ENCODE measurements around the gene SLC7A1. TPM values are rescaled to one million over a fixed set of nuclear protein-coding genes. Genes with fewer than 3 reads are reported as not detected.
A peak's percentile ranks its signal among the peaks of the same experiment; 100 is the strongest.

Gene SLC7A1
- total RNA-seq, 2 donors from 2014 or later = 15.5 to 28.3 TPM

- Mint-ChIP-seq H3K4me1 (peaks cover 34% of the 10 kb centered on the region), H3K36me3 (ENCODE audit: low read depth) (peaks cover 2% of the 10 kb centered on the region), H3K27ac (peak overlapping the region; percentile 34), H3K27me3 (no peaks in the 10 kb centered on the region), H3K4me3 (no peak overlapping the region)
- H3K9me3 ChIP-seq (ENCODE audit: control insufficient read depth, low read length, poor library complexity, severe bottlenecking) = no peaks in the 10 kb centered on the region
- ATAC-seq (no peak), DNase-seq (no peak)
These were observed 54.7 kb downstream of the SLC7A1 start for GRCh38 chr13:29540799-29541198.

- peak overlapping the region; percentile 34 for H3K27ac Mint-ChIP-seq
- no peak for ATAC-seq
- no peak for DNase-seq
- H3K9me3 ChIP-seq (ENCODE audit: control insufficient read depth, low read length, poor library complexity, severe bottlenecking) = no peaks in the 10 kb centered on the region
- H3K4me1 Mint-ChIP-seq = peaks cover 33% of the 10 kb centered on the region
- peaks cover 2% of the 10 kb centered on the region for H3K36me3 Mint-ChIP-seq (ENCODE audit: low read depth)
- no peak overlapping the region for H3K4me3 Mint-ChIP-seq
- no peaks in the 10 kb centered on the region for H3K27me3 Mint-ChIP-seq
These were observed 55.2 kb downstream of the SLC7A1 start for GRCh38 chr13:29540334-29540733.

GRCh38 chr13:29539856-29540255, 55.6 kb downstream of the SLC7A1 start:
- H3K27me3 Mint-ChIP-seq = no peaks in the 10 kb centered on the region
- H3K4me1 Mint-ChIP-seq = peaks cover 30% of the 10 kb centered on the region

GRCh38 chr13:29538652-29539040, 56.8 kb downstream of the SLC7A1 start:
- no peaks in the 10 kb centered on the region for H3K9me3 ChIP-seq (ENCODE audit: control insufficient read depth, low read length, poor library complexity, severe bottlenecking)
- peaks cover 3% of the 10 kb centered on the region for H3K36me3 Mint-ChIP-seq (ENCODE audit: low read depth)
- H3K27me3 Mint-ChIP-seq = no peaks in the 10 kb centered on the region
- H3K4me3 Mint-ChIP-seq = no peak overlapping the region
- no peak for ATAC-seq
- peaks cover 28% of the 10 kb centered on the region for H3K4me1 Mint-ChIP-seq
- DNase-seq = no peak
- H3K27ac Mint-ChIP-seq = peak overlapping the region; percentile 90

More at GRCh38 chr13:29539856-29540255, 55.6 kb downstream of the SLC7A1 start:
- Mint-ChIP-seq H3K36me3 (ENCODE audit: low read depth) (peaks cover 2% of the 10 kb centered on the region), H3K27ac (no peak overlapping the region), H3K4me3 (no peak overlapping the region)
- ATAC-seq (no peak), DNase-seq (no peak)
- H3K9me3 ChIP-seq (ENCODE audit: control insufficient read depth, low read length, poor library complexity, severe bottlenecking) = no peaks in the 10 kb centered on the region

GRCh38 chr13:29537736-29538651, 57.5 kb downstream of the SLC7A1 start:
- H3K36me3 Mint-ChIP-seq (ENCODE audit: low read depth) = peaks cover 5% of the 10 kb centered on the region
- DNase-seq (no peak), ATAC-seq (no peak)
- no peaks in the 10 kb centered on the region for H3K27me3 Mint-ChIP-seq
- H3K9me3 ChIP-seq (ENCODE audit: control insufficient read depth, low read length, poor library complexity, severe bottlenecking) = no peaks in the 10 kb centered on the region
- peak overlapping the region; percentile 90 for H3K27ac Mint-ChIP-seq
- H3K4me3 Mint-ChIP-seq = peak overlapping the region; percentile 25
- H3K4me1 Mint-ChIP-seq = peaks cover 28% of the 10 kb centered on the region

GRCh38 chr13:29536853-29537252, 58.6 kb downstream of the SLC7A1 start:
- Mint-ChIP-seq H3K27me3 (no peaks in the 10 kb centered on the region), H3K36me3 (ENCODE audit: low read depth) (peaks cover 5% of the 10 kb centered on the region), H3K4me3 (no peak overlapping the region), H3K4me1 (peaks cover 25% of the 10 kb centered on the region), H3K27ac (no peak overlapping the region)
- DNase-seq (no peak), ATAC-seq (no peak)
- no peaks in the 10 kb centered on the region for H3K9me3 ChIP-seq (ENCODE audit: control insufficient read depth, low read length, poor library complexity, severe bottlenecking)

GRCh38 chr13:29535663-29536655, 59.5 kb downstream of the SLC7A1 start:
- Mint-ChIP-seq H3K27ac (peak overlapping the region; percentile 21), H3K36me3 (ENCODE audit: low read depth) (peaks cover 3% of the 10 kb centered on the region), H3K4me3 (no peak overlapping the region), H3K4me1 (peaks cover 18% of the 10 kb centered on the region), H3K27me3 (no peaks in the 10 kb centered on the region)
- no peaks in the 10 kb centered on the region for H3K9me3 ChIP-seq (ENCODE audit: control insufficient read depth, low read length, poor library complexity, severe bottlenecking)
- DNase-seq (no peak), ATAC-seq (no peak)

- ATAC-seq = no peak
- H3K9me3 ChIP-seq (ENCODE audit: control insufficient read depth, low read length, poor library complexity, severe bottlenecking) = no peaks in the 10 kb centered on the region
- Mint-ChIP-seq H3K4me1 (peaks cover 16% of the 10 kb centered on the region), H3K4me3 (no peak overlapping the region), H3K36me3 (ENCODE audit: low read depth) (peaks cover 3% of the 10 kb centered on the region), H3K27me3 (no peaks in the 10 kb centered on the region), H3K27ac (peak overlapping the region; percentile 37)
- no peak for DNase-seq
These were observed 61.4 kb downstream of the SLC7A1 start for GRCh38 chr13:29534083-29534482.

GRCh38 chr13:29532821-29533220, 62.7 kb downstream of the SLC7A1 start:
- H3K36me3 Mint-ChIP-seq (ENCODE audit: low read depth) = peaks cover 3% of the 10 kb centered on the region
- no peak overlapping the region for H3K27ac Mint-ChIP-seq

GRCh38 chr13:29532116-29532515, 63.4 kb downstream of the SLC7A1 start:
- Mint-ChIP-seq H3K27ac (no peak overlapping the region), H3K4me1 (peaks cover 3% of the 10 kb centered on the region), H3K4me3 (no peak overlapping the region), H3K36me3 (ENCODE audit: low read depth) (peaks cover 3% of the 10 kb centered on the region), H3K27me3 (no peaks in the 10 kb centered on the region)
- DNase-seq (no peak), ATAC-seq (no peak)
- H3K9me3 ChIP-seq (ENCODE audit: control insufficient read depth, low read length, poor library complexity, severe bottlenecking) = no peaks in the 10 kb centered on the region

More at GRCh38 chr13:29532821-29533220, 62.7 kb downstream of the SLC7A1 start:
- H3K4me1 Mint-ChIP-seq = peaks cover 6% of the 10 kb centered on the region
- H3K4me3 Mint-ChIP-seq = no peak overlapping the region
- DNase-seq = no peak
- H3K9me3 ChIP-seq (ENCODE audit: control insufficient read depth, low read length, poor library complexity, severe bottlenecking) = no peaks in the 10 kb centered on the region
- no peaks in the 10 kb centered on the region for H3K27me3 Mint-ChIP-seq
- no peak for ATAC-seq

- Mint-ChIP-seq H3K4me3 (no peak overlapping the region), H3K36me3 (ENCODE audit: low read depth) (peaks cover 5% of the 10 kb centered on the region), H3K27me3 (no peaks in the 10 kb centered on the region), H3K27ac (no peak overlapping the region), H3K4me1 (peaks cover 3% of the 10 kb centered on the region)
- ATAC-seq (no peak), DNase-seq (no peak)
- H3K9me3 ChIP-seq (ENCODE audit: control insufficient read depth, low read length, poor library complexity, severe bottlenecking) = no peaks in the 10 kb centered on the region
These were observed 64.6 kb downstream of the SLC7A1 start for GRCh38 chr13:29530901-29531300.

GRCh38 chr13:29529754-29530153, 65.7 kb downstream of the SLC7A1 start:
- Mint-ChIP-seq H3K4me3 (no peak overlapping the region), H3K27me3 (no peaks in the 10 kb centered on the region), H3K27ac (no peak overlapping the region), H3K4me1 (peaks cover 3% of the 10 kb centered on the region), H3K36me3 (ENCODE audit: low read depth) (peaks cover 5% of the 10 kb centered on the region)
- ATAC-seq = no peak
- H3K9me3 ChIP-seq (ENCODE audit: control insufficient read depth, low read length, poor library complexity, severe bottlenecking) = no peaks in the 10 kb centered on the region
- no peak for DNase-seq

- no peaks in the 10 kb centered on the region for H3K9me3 ChIP-seq (ENCODE audit: control insufficient read depth, low read length, poor library complexity, severe bottlenecking)
- no peak for ATAC-seq
- peaks cover 3% of the 10 kb centered on the region for H3K36me3 Mint-ChIP-seq (ENCODE audit: low read depth)
- no peak overlapping the region for H3K27ac Mint-ChIP-seq
- peaks cover 3% of the 10 kb centered on the region for H3K4me1 Mint-ChIP-seq
- no peak overlapping the region for H3K4me3 Mint-ChIP-seq
- DNase-seq = no peak
- H3K27me3 Mint-ChIP-seq = no peaks in the 10 kb centered on the region
These were observed 67.6 kb downstream of the SLC7A1 start for GRCh38 chr13:29527916-29528315.
